Activated naive CD8-positive, alpha-beta T cell treated with anti-CD3 and anti-CD28 coated beads, Interleukin-2, amount 50 U/mL, for 24 hours (primary cell): ENCODE measurements around the gene RXRB.

Experiments used
- ATAC-seq: fragments of 150-1000 bp; cut with Tn5 transposase; one replicate; pipeline ENCODE4 v1.10.0; 2021
- DNase-seq: peaks from one replicate; pipeline ENCODE4 v3.0.0; 2021
- H3K27ac Mint-ChIP-seq: one replicate; pipeline ENCODE4 v1.8.0; 2021; ENCODE audit warnings: mild to moderate bottlenecking, mixed read lengths
- H3K27me3 Mint-ChIP-seq: one replicate; pipeline ENCODE4 v1.8.0; 2021; ENCODE audit warnings: mixed read lengths
- H3K36me3 Mint-ChIP-seq: one replicate; pipeline ENCODE4 v1.8.0; 2021; ENCODE audit warnings: low read depth, mixed read lengths
- H3K4me1 Mint-ChIP-seq: one replicate; pipeline ENCODE4 v1.8.0; 2021; ENCODE audit warnings: mixed read lengths
- H3K4me3 Mint-ChIP-seq: one replicate; pipeline ENCODE4 v1.8.0; 2021; ENCODE audit warnings: mild to moderate bottlenecking, moderate library complexity, mixed read lengths
- H3K9me3 Mint-ChIP-seq: one replicate; pipeline ENCODE4 v1.8.0; 2021; ENCODE audit warnings: mixed read lengths

The RXRB gene

DNA sequence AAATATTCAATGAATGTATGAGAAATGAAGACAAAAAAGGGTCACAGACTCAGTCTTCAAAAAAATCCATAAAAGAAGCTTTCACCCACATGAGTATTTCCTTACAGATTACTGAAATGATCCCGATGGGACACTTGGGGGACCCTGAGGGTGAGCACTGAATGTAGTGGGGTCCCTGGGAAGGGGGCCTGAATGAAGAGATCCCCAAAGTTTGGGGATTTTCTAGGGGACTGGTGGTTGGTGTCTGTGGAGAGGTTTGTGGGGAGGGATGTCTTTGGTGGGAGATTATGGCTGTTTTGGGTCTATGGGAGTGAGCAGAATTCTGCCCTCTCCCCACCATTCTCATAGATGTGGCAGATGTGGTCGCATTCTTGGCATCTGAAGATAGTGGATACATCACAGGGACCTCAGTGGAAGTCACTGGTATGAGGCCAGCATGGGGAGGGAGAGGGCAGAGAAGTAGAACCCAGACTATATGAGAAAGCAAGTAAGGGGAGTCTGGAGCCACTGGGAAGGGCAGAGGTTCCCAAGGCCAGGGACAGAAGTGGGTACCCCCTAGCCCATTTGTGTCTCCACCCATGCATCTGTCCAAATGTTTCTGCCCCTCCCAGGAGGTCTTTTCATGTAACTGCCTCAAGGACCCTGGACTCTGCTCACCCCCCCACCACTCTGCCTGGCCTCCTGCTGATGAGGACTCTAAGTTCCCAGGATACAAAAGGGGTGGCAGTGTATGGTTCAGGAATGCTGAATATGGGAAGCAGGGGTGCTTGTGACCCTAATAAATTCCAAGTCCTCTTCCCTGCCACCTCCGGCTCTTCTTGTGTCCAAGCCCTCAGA, 5.8 kb upstream of the RXRB start:
- Mint-ChIP-seq H3K36me3 (peaks cover 46% of the 10 kb centered on the region), H3K9me3 (no peaks in the 10 kb centered on the region), H3K27ac (peak overlapping the region; percentile 95), H3K4me1 (peaks cover 68% of the 10 kb centered on the region), H3K4me3 (peak overlapping the region; percentile 87), H3K27me3 (no peaks in the 10 kb centered on the region)
- no peak for DNase-seq
- ATAC-seq: no peak

- DNase-seq (peak; percentile 65), ATAC-seq (peak; percentile 70)
- Mint-ChIP-seq H3K4me3 (peak overlapping the region; percentile 87), H3K9me3 (no peaks in the 10 kb centered on the region), H3K27ac (peak overlapping the region; percentile 95), H3K27me3 (no peaks in the 10 kb centered on the region), H3K4me1 (peaks cover 72% of the 10 kb centered on the region), H3K36me3 (peaks cover 46% of the 10 kb centered on the region)
Observed at GRCh38 chr6:33205191-33206026, 4.9 kb upstream of the RXRB start.

- peaks cover 39% of the 10 kb centered on the region for H3K36me3 Mint-ChIP-seq
- H3K4me3 Mint-ChIP-seq: peak within 1 kb of the TSS; percentile 87
- ATAC-seq: peak; percentile 50
- H3K27me3 Mint-ChIP-seq: no peaks in the 10 kb centered on the region
- no peaks in the 10 kb centered on the region for H3K9me3 Mint-ChIP-seq
- H3K27ac Mint-ChIP-seq: peak within 1 kb of the TSS; percentile 95
- H3K4me1 Mint-ChIP-seq: peaks cover 73% of the 10 kb centered on the region
- peak; percentile 97 for DNase-seq
Observed at GRCh38 chr6:33204415-33205190, 4.1 kb upstream of the RXRB start, which contains the start of gene HSD17B8. Gene HSD17B8 (plus strand): TSS chr6:33204655. CDS start chr6:33204669, 14 bp downstream.

DNA sequence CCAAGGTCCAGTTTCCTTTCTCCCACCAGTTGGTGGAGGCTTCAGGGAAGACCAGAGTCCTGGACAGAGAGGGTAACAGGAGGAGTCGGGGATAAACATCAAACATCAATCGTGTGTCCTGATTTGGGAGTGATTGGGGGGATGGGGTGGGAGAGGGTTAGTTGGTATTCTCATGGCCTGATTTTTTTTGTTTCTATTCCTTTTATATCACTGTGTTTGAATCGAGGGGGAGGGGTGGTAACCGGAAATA, 3.6 kb upstream of the RXRB start:
- ATAC-seq (no peak), DNase-seq (no peak)
- Mint-ChIP-seq H3K9me3 (no peaks in the 10 kb centered on the region), H3K27ac (peak overlapping the region; percentile 80), H3K36me3 (peaks cover 36% of the 10 kb centered on the region), H3K27me3 (no peaks in the 10 kb centered on the region), H3K4me3 (peak overlapping the region; percentile 87), H3K4me1 (peaks cover 70% of the 10 kb centered on the region)

DNA sequence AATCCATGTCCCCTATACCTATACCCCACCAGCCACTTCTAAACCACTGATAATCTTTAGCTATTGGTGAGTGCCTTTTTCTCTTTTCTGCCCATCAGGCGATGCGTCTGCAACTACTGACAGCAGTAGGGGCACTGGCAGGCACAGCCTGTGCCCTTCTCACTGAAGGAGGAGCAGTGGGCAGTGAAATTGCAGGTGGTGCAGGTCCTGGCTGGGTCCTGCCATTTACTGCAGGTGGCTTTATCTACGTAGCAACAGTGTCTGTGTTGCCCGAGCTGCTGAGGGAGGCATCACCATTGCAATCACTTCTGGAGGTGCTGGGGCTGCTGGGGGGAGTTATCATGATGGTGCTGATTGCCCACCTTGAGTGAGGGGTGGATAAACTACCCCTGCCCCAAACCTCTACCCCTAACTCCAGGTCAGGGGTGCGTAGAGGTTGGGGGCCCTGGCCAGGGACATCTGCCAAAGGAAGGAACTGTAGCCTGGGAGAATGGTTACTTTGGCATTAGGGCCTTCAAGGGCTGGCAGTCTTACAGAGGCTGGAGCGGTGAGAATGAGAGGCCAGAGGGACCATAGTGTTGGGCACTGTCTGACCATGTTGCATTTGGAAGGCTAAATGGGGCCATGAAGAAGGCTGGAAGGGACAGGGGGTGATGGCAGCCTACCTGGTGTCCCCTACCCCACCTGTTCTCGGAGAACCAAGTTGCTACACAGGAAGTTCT, 3.1 kb upstream of the RXRB start:
- Mint-ChIP-seq H3K9me3 (no peaks in the 10 kb centered on the region), H3K4me3 (peak overlapping the region; percentile 87), H3K27ac (peak overlapping the region; percentile 80), H3K27me3 (no peaks in the 10 kb centered on the region), H3K36me3 (peaks cover 39% of the 10 kb centered on the region), H3K4me1 (peaks cover 70% of the 10 kb centered on the region)
- ATAC-seq (no peak), DNase-seq (no peak)

DNA sequence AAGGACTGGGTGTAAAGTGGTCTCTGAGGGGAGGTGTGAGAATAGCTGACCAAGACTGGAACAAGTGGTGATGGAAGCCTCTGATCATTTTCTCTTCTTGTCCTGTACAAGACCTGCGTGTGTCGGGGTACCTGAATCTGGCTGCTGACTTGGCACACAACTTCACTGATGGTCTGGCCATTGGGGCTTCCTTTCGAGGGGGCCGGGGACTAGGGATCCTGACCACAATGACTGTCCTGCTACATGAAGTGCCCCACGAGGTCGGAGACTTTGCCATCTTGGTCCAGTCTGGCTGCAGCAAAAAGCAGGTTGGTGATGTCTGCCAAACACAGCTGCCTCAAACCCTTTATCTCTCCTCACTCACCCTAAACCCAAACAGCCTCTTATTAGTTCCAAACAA, 2.3 kb upstream of the RXRB start:
- Mint-ChIP-seq H3K36me3 (peaks cover 39% of the 10 kb centered on the region), H3K9me3 (no peaks in the 10 kb centered on the region), H3K27ac (peak overlapping the region; percentile 42), H3K27me3 (no peaks in the 10 kb centered on the region), H3K4me1 (peaks cover 77% of the 10 kb centered on the region), H3K4me3 (peak overlapping the region; percentile 99)
- DNase-seq: no peak
- ATAC-seq: no peak

GRCh38 chr6:33201935-33202334, 1.5 kb upstream of the RXRB start:
- no peak for DNase-seq
- Mint-ChIP-seq H3K27ac (peak overlapping the region; percentile 98), H3K36me3 (peaks cover 39% of the 10 kb centered on the region), H3K27me3 (no peaks in the 10 kb centered on the region), H3K4me3 (peak overlapping the region; percentile 99), H3K9me3 (no peaks in the 10 kb centered on the region), H3K4me1 (peaks cover 81% of the 10 kb centered on the region)
- no peak for ATAC-seq

DNA sequence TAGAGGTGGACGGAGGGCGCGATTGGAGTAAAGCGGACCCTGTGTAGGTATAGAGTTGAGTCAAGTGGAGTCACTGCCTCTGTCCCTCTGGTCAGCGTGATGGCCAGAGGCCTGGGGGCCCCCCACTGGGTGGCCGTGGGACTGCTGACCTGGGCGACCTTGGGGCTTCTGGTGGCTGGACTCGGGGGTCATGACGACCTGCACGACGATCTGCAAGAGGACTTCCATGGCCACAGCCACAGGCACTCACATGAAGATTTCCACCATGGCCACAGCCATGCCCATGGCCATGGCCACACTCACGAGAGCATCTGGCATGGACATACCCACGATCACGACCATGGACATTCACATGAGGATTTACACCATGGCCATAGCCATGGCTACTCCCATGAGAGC, 681 bp upstream of the RXRB start:
- Mint-ChIP-seq H3K9me3 (no peaks in the 10 kb centered on the region), H3K36me3 (peaks cover 43% of the 10 kb centered on the region), H3K4me1 (peaks cover 74% of the 10 kb centered on the region), H3K4me3 (peak overlapping the region; percentile 99), H3K27me3 (no peaks in the 10 kb centered on the region), H3K27ac (peak overlapping the region; percentile 98)
- ATAC-seq (no peak), DNase-seq (no peak)

- H3K27me3 Mint-ChIP-seq: no peaks in the 10 kb centered on the region
- peak overlapping the region; percentile 99 for H3K4me3 Mint-ChIP-seq
- H3K36me3 Mint-ChIP-seq: peaks cover 51% of the 10 kb centered on the region
- no peaks in the 10 kb centered on the region for H3K9me3 Mint-ChIP-seq
- H3K4me1 Mint-ChIP-seq: peaks cover 61% of the 10 kb centered on the region
- H3K27ac Mint-ChIP-seq: peak overlapping the region; percentile 93
- DNase-seq (peak; percentile 78), ATAC-seq (peak; percentile 27)
Observed at GRCh38 chr6:33199687-33200218, 712 bp downstream of the RXRB start.

DNA sequence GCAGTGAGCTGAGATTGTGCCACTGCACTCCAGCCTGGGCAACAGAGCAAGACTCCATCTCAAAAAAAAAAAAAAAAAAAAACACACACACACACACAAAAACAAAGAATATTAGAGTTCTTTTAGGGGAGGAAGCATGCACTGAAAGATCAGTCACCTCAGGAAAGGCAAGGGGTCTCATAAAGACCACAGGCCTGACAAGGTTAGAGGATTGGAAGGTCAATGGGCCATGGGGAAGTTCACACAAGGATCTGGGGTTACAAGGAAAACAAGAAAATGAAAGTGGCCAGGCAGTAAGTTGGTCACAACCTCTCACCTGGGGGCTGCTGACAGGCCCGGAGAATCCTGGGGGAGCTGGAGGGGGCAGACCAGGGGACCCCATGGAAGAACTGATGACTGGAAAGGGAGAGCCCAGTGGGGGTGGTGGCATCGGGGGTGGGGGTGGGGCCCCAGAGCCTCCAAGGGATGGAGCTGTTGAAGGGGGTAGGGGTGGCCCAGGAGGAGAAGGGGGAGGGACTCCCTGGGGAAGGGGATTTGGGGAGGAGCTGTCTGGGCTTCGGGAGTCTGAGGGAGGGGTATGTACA, 1.5 kb downstream of the RXRB start:
- Mint-ChIP-seq H3K36me3 (peaks cover 52% of the 10 kb centered on the region), H3K27ac (peak overlapping the region; percentile 93), H3K4me1 (peaks cover 60% of the 10 kb centered on the region), H3K27me3 (no peaks in the 10 kb centered on the region), H3K4me3 (peak overlapping the region; percentile 99), H3K9me3 (no peaks in the 10 kb centered on the region)
- no peak for DNase-seq
- no peak for ATAC-seq

- H3K36me3 Mint-ChIP-seq: peaks cover 46% of the 10 kb centered on the region
- H3K27ac Mint-ChIP-seq: peak overlapping the region; percentile 93
- H3K27me3 Mint-ChIP-seq: no peaks in the 10 kb centered on the region
- H3K4me1 Mint-ChIP-seq: peaks cover 60% of the 10 kb centered on the region
- no peaks in the 10 kb centered on the region for H3K9me3 Mint-ChIP-seq
- no peak for DNase-seq
- peak overlapping the region; percentile 99 for H3K4me3 Mint-ChIP-seq
- no peak for ATAC-seq
Observed at GRCh38 chr6:33198159-33198852, 2.2 kb downstream of the RXRB start.

GRCh38 chr6:33197431-33198048, 2.9 kb downstream of the RXRB start:
- peaks cover 38% of the 10 kb centered on the region for H3K36me3 Mint-ChIP-seq
- peak overlapping the region; percentile 93 for H3K27ac Mint-ChIP-seq
- H3K27me3 Mint-ChIP-seq: peaks cover 2% of the 10 kb centered on the region
- DNase-seq (no peak), ATAC-seq (peak; percentile 62)
- H3K9me3 Mint-ChIP-seq: no peaks in the 10 kb centered on the region
- peak overlapping the region; percentile 52 for H3K4me3 Mint-ChIP-seq
- peaks cover 56% of the 10 kb centered on the region for H3K4me1 Mint-ChIP-seq
